ENCODE measurements around the gene TAPT1. TPM values are rescaled to one million over a fixed set of nuclear protein-coding genes. Genes with fewer than 3 reads are reported as not detected.
A peak's percentile ranks its signal among the peaks of the same experiment; 100 is the strongest.

Gene TAPT1
- total RNA-seq, 1 experiment from 2014 or later, result 23.7 TPM

DNA sequence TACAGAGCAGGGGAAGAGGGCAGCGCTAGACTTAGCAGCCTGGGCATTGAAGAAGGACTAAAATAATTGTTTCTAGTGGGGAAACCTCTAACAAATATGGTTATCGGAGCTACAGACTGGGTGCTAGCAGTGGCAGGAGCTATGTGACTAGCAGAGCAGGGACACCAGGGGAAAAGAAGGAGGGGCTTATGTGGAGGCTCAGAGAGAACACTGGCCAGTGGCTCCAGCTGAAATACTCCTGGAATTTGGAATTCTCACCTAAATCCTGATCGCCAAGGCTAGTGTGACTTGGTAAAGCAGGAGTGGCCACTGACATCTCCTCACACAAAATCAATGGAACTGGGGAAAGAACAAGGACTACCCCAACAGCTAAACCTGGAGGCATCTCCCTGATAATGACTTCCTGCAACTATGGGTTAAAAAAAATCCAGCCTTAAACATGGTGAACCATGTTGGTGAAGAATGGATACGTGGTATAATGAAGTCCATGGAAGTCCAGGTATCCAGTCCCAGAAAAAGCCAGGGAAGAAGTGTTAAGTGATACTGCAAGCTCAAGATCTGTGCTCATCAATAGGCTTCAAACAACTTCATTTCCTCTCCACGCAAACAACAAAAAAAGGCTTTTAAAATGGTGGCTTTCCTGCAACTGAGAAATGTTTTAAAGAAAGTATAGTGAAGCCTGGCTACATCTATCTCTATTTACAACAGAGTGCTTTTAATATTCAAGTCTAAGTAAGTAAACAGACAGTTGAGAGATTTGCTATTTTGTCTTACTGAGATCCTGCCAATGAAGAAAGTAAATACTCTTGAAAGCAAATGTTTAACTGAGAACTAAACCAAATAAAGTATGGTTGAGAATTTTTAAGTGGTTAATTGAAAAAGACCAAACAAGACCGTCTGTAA lies 1.8 kb downstream of the TAPT1 start:
- Mint-ChIP-seq H3K4me3 (ENCODE audit: unreplicated experiment) (peak overlapping the region; percentile 83), H3K36me3 (ENCODE audit: insufficient read depth, unreplicated experiment) (peaks cover 9% of the 10 kb centered on the region), H3K9me3 (ENCODE audit: unreplicated experiment) (no peaks in the 10 kb centered on the region), H3K27ac (ENCODE audit: unreplicated experiment) (peak overlapping the region; percentile 19), H3K4me1 (ENCODE audit: low read depth, unreplicated experiment) (peaks cover 21% of the 10 kb centered on the region), H3K27me3 (ENCODE audit: insufficient read depth, unreplicated experiment) (no peaks in the 10 kb centered on the region)
- POLR2A ChIA-PET, result interaction anchor here (0.6 kb wide), 1 partner anchor 1038 kb away, joined by 3 read pairs; no protein-coding TSS in a partner anchor
- no peaks in the 10 kb centered on the region for H3K27me3 ChIP-seq (replicated peaks; ENCODE audit: control insufficient read depth, insufficient read depth, low read length)
- TF ChIP-seq, protein P1, sequence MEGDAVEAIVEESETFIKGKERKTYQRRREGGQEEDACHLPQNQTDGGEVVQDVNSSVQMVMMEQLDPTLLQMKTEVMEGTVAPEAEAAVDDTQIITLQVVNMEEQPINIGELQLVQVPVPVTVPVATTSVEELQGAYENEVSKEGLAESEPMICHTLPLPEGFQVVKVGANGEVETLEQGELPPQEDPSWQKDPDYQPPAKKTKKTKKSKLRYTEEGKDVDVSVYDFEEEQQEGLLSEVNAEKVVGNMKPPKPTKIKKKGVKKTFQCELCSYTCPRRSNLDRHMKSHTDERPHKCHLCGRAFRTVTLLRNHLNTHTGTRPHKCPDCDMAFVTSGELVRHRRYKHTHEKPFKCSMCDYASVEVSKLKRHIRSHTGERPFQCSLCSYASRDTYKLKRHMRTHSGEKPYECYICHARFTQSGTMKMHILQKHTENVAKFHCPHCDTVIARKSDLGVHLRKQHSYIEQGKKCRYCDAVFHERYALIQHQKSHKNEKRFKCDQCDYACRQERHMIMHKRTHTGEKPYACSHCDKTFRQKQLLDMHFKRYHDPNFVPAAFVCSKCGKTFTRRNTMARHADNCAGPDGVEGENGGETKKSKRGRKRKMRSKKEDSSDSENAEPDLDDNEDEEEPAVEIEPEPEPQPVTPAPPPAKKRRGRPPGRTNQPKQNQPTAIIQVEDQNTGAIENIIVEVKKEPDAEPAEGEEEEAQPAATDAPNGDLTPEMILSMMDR (IDR thresholded peaks at IDR 0.05; ENCODE audit: insufficient read depth in 1 of 2, low read depth in 1 of 2, low read length in 1 of 2, severe bottlenecking in 1 of 2, unreplicated experiment in 1 of 2), result no peak
- H3K4me3 ChIP-seq (ENCODE audit: low read depth, low read length), result peak overlapping the region; percentile 20
- H3K4me1 ChIP-seq, result peaks cover 20% of the 10 kb centered on the region
- no TSS peak for BruUV-seq (replicated peaks)
- peak in 1 of 2 experiments; percentile 9 for DNase-seq
- intact Hi-C loops (cut with micrococcal nuclease; ENCODE audit: unreplicated experiment), result no loop called here
- CTCF ChIA-PET, result interaction anchor here (1.3 kb wide), 1 partner anchor 25 kb away, joined by 3 read pairs; no protein-coding TSS in a partner anchor
- H3K9me3 ChIP-seq, result no peaks in the 10 kb centered on the region
- H3K36me3 ChIP-seq (ENCODE audit: control insufficient read depth, insufficient read depth, low read length), result no peaks in the 10 kb centered on the region

DNA sequence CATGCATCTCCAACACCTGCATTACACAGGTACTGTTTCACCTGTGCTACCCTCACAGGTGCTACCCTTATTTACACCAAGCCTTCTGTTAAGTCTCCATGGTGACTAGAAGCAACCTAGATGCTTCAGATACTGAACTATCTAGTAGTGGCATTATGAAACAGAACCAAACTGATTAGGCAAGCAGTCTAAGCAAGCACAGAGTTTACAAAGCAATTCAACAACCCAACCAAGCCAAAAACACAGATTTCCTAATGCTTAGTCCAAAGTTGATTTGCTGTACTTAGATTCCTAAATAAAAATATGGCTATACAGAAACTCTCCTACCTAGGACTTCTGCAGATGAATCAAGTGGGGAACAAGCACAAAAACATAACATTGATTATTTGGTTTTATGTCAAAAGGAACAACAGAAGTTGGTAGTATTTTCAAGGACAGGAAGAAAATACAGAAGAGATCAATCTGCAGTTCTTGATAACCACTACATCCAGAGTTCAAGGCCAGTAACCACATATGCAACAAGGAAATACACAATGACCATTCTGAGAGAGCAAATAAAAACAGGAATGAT lies 3.2 kb downstream of the TAPT1 start:
- Mint-ChIP-seq H3K36me3 (ENCODE audit: insufficient read depth, unreplicated experiment) (peaks cover 9% of the 10 kb centered on the region), H3K27ac (ENCODE audit: unreplicated experiment) (no peak overlapping the region), H3K9me3 (ENCODE audit: unreplicated experiment) (no peaks in the 10 kb centered on the region), H3K4me1 (ENCODE audit: low read depth, unreplicated experiment) (peaks cover 21% of the 10 kb centered on the region), H3K27me3 (ENCODE audit: insufficient read depth, unreplicated experiment) (no peaks in the 10 kb centered on the region), H3K4me3 (ENCODE audit: unreplicated experiment) (no peak overlapping the region)
- POLR2A ChIA-PET, result no interaction called here
- Histone ChIP-seq H3K36me3 (ENCODE audit: control insufficient read depth, insufficient read depth, low read length) (no peaks in the 10 kb centered on the region; the same call in 1 of the 2 replicates), H3K27me3 (replicated peaks; ENCODE audit: control insufficient read depth, insufficient read depth, low read length) (no peaks in the 10 kb centered on the region), H3K4me3 (ENCODE audit: low read depth, low read length) (no peak overlapping the region), H3K4me1 (peaks cover 20% of the 10 kb centered on the region), H3K9me3 (no peaks in the 10 kb centered on the region)
- intact Hi-C loops (cut with micrococcal nuclease; ENCODE audit: unreplicated experiment), result no loop called here
- TF ChIP-seq, protein P1 (IDR thresholded peaks at IDR 0.05; ENCODE audit: insufficient read depth in 1 of 2, low read depth in 1 of 2, low read length in 1 of 2, severe bottlenecking in 1 of 2, unreplicated experiment in 1 of 2), result no peak
- BruUV-seq (replicated peaks), result no TSS peak
- CTCF ChIA-PET, result no interaction called here
- DNase-seq, result no peak

DNA sequence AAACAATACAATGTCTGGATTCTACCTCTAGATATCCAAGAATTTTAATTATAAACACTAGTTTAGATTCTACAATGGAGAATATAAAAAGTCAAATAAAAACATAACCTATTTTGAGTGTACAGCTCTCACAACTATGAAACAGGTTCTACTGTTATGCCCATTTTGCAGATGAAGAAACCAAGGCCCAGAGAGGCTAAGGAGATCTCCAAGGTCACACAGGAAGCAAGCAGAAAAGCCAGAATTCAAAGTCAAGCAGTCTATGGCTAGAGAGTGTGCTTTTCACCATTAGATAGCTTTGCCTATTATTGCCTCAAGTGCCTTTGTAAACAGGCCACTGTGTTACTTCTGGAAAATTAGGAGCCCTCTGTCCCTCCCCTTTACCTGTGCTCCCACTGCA lies 7.3 kb downstream of the TAPT1 start:
- Histone ChIP-seq H3K4me3 (ENCODE audit: low read depth, low read length) (no peak overlapping the region), H3K4me1 (peaks cover 12% of the 10 kb centered on the region), H3K36me3 (ENCODE audit: control insufficient read depth, insufficient read depth, low read length) (no peaks in the 10 kb centered on the region; the same call in 1 of the 2 replicates), H3K9me3 (no peaks in the 10 kb centered on the region), H3K27me3 (replicated peaks; ENCODE audit: control insufficient read depth, insufficient read depth, low read length) (no peaks in the 10 kb centered on the region)
- peaks cover 5% of the 10 kb centered on the region for H3K36me3 Mint-ChIP-seq (ENCODE audit: insufficient read depth, unreplicated experiment)
- TF ChIP-seq, protein P1 (IDR thresholded peaks at IDR 0.05; ENCODE audit: insufficient read depth in 1 of 2, low read depth in 1 of 2, low read length in 1 of 2, severe bottlenecking in 1 of 2, unreplicated experiment in 1 of 2), result no peak
- BruUV-seq (replicated peaks), result no TSS peak
- no peaks in the 10 kb centered on the region for H3K9me3 Mint-ChIP-seq (ENCODE audit: unreplicated experiment)
- no peak overlapping the region for H3K4me3 Mint-ChIP-seq (ENCODE audit: unreplicated experiment)
- intact Hi-C loops (cut with micrococcal nuclease; ENCODE audit: unreplicated experiment), result no loop called here
- ChIA-PET CTCF (no interaction called here), POLR2A (no interaction called here)
- H3K4me1 Mint-ChIP-seq (ENCODE audit: low read depth, unreplicated experiment), result peaks cover 14% of the 10 kb centered on the region
- DNase-seq, result no peak
- H3K27ac Mint-ChIP-seq (ENCODE audit: unreplicated experiment), result no peak overlapping the region
- no peaks in the 10 kb centered on the region for H3K27me3 Mint-ChIP-seq (ENCODE audit: insufficient read depth, unreplicated experiment)
